H7 (cell line): Measurements from ENCODE around the gene CBX4. TPM values are rescaled to one million over a fixed set of nuclear protein-coding genes. Genes with fewer than 3 reads are reported as not detected.
A peak's percentile ranks its signal among the peaks of the same experiment; 100 is the strongest.

ENCODE experiments used
- DNase-seq: peaks from one replicate; pipeline ENCODE4 v3.0.0; 2012
- H3K27me3 ChIP-seq: 2 replicates; pipeline ENCODE4 v1.6.0; 2011; ENCODE audit warnings: mild to moderate bottlenecking, low read length; ENCODE audit not compliant: control insufficient read depth, insufficient read depth
- H3K36me3 ChIP-seq: replicated peaks from 2 replicates; pipeline ENCODE4 v1.5.1; 2011; ENCODE audit warnings: low read length; ENCODE audit not compliant: control insufficient read depth, insufficient read depth
- H3K4me3 ChIP-seq: 2 replicates; pipeline ENCODE4 v1.5.1; 2011; ENCODE audit warnings: low read depth, mild to moderate bottlenecking, control low read depth, low read length, moderate library complexity; ENCODE audit not compliant: insufficient read depth
- total RNA-seq: library from RNA; depleted of rRNA; stranded (reverse); fragments of >200 nt; shearing (Covaris generic); gene quantifications from 2 replicates; pipeline ENCODE4 v1.2.3, GENCODE V29; 2014

The CBX4 gene
- total RNA-seq, 1 experiment from 2014 or later: 6.4 TPM

DNA sequence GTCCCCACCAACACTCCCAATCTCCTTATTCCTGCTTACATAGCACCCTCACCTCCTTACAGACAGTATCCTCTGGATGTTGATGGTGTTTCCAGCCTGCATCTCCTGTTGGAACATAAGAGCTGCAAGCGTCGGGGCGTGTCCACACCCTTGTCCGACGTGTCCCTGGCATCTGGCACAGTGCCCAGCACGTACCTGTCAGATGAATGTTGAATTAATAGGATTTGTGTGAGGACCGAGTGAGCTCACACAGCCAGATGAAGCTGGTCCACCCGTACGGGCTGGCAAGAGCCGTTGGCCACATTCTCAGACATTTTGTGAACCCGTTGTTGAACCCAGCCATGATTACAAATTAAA lies 12.2 kb upstream of the CBX4 start:
- H3K4me3 ChIP-seq: no peak overlapping the region
- no peaks in the 10 kb centered on the region for H3K27me3 ChIP-seq
- H3K36me3 ChIP-seq: no peaks in the 10 kb centered on the region
- no peak for DNase-seq

DNA sequence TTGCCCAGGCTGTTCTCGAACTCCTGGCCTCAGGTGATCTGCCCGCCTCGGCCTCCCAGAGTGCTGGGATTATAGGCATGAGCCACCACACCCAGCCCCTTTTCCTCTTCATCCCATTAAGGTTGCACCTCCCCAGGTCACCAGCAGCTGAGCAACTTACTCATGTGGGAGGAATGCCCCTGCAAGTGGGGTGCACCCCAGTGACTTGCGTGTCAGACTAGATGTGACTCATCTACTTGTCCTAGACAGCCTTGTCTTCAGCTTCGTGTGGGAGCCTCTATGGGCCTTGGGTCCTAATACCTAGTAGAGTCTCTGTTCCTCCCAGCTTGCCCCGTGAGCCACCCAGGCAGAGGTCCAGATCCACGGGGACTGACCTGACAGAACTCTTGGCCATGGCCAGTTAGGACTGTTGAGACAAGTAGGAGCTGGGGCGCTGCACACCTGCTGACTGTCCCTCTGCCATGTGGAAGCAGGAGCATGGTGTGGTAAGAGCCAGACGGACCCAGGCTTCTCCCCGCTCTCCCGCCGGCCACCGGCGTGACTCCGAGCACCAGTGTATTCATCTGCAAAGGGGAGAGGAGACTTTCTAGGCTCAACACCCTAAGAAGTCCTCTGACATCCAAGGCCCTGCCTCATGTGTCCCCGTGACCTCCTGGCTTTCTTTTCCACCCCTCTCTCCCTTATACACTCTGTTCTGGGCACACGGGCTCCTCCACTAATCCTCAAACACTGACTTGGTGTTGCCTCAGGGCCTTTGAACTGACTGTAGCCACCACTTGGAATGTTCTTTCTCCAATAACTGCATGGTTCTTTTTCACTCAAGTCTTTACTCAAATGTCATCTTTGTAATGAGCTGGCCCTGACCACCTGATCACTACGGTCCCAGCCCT lies 11.6 kb upstream of the CBX4 start:
- no peak for DNase-seq
- no peak overlapping the region for H3K4me3 ChIP-seq
- peaks cover 4% of the 10 kb centered on the region for H3K27me3 ChIP-seq
- H3K36me3 ChIP-seq: no peaks in the 10 kb centered on the region

DNA sequence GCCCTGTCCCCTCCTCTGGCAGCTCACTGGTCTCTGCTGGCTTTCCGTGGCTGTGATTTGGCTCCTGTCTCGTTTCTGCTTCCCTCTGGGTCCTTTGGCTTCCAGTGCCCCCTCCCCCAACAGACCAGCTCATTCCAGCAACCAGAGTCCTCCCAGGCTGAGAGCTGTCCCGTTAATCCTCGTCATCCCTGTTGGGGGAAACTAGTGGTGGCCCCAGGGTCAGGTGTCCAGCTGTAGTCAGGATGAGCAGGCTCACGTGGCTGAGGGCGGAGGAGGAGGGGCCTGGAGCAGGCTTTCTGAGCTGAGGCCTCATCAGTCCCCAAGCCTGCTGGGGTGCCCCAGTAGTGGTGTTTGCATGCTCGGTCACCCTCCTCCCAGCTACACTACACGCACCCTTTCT lies 10.7 kb upstream of the CBX4 start:
- H3K4me3 ChIP-seq: no peak overlapping the region
- no peaks in the 10 kb centered on the region for H3K36me3 ChIP-seq
- peak; percentile 65 for DNase-seq
- H3K27me3 ChIP-seq: peaks cover 13% of the 10 kb centered on the region

DNA sequence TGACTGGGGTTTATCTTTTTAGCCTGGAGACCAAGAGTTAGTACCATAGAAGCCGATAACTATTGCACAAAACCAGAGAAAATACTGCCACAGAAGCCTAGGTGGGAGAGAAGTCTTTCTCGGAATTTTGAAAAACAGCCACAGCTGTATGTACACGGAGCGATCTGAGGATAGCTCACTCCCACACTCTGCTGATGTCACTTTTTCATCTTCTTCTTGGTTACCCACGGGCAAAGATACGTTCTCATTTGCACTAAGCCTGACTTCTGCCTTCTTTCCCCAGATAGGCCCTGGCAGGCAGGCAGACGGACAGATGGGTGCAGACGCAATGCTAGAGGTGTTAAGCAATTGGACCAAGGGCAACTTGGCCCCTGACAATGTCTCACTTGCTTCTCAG lies 9.1 kb upstream of the CBX4 start:
- H3K36me3 ChIP-seq: no peaks in the 10 kb centered on the region
- H3K27me3 ChIP-seq: peaks cover 27% of the 10 kb centered on the region
- no peak for DNase-seq
- no peak overlapping the region for H3K4me3 ChIP-seq

DNA sequence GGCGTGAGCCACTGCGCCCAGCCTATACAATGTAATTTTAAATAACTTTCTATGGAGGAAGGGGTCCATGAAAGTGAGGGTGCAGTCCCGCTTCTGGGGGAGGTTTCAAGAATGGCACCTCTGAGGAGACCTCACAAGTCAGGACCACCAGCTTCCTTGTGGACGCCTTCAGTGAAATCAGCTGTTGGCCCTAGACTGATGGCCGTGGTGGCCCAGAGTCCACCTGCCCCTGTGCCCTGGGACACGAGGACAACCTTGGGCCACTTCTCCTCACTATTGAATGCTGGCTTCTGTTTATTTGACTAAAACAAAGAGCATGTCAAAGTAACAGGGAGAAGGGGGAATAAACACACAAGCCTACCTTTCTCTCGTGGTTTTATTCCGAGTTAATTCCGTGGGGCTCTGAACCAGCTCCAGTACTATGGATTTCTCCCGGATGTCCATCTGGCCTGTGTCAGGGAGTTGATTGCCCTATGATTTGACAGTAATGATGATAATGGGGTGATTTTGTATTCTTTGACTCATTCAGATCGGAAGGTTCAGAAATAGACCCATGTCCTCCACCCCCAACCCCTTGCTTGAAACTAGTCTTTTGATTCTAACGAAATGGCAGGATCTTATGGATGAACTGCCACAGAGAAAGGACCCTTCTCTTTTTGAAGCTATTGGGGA lies 8.6 kb upstream of the CBX4 start:
- H3K27me3 ChIP-seq: peaks cover 32% of the 10 kb centered on the region
- no peak for DNase-seq
- no peak overlapping the region for H3K4me3 ChIP-seq
- no peaks in the 10 kb centered on the region for H3K36me3 ChIP-seq

DNA sequence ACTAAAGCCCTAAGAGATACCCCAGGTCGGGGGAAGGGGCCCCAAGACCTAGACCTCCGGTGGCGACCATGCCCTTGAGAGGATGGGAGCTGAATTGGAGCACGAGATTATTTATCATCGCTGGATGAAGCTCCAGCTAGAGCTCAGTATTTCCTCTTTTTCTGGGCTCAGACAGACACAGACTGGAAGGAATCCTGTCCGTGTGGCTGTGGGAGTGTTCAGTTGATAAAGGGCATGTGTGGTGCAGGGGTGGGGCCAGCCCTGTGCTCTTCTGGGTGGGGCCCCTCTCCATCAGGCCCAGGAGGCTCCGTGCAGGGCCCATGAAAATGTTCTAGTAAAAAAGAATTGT lies 6.3 kb upstream of the CBX4 start:
- no peak for DNase-seq
- no peak overlapping the region for H3K4me3 ChIP-seq
- H3K36me3 ChIP-seq: no peaks in the 10 kb centered on the region
- H3K27me3 ChIP-seq: peaks cover 55% of the 10 kb centered on the region

DNA sequence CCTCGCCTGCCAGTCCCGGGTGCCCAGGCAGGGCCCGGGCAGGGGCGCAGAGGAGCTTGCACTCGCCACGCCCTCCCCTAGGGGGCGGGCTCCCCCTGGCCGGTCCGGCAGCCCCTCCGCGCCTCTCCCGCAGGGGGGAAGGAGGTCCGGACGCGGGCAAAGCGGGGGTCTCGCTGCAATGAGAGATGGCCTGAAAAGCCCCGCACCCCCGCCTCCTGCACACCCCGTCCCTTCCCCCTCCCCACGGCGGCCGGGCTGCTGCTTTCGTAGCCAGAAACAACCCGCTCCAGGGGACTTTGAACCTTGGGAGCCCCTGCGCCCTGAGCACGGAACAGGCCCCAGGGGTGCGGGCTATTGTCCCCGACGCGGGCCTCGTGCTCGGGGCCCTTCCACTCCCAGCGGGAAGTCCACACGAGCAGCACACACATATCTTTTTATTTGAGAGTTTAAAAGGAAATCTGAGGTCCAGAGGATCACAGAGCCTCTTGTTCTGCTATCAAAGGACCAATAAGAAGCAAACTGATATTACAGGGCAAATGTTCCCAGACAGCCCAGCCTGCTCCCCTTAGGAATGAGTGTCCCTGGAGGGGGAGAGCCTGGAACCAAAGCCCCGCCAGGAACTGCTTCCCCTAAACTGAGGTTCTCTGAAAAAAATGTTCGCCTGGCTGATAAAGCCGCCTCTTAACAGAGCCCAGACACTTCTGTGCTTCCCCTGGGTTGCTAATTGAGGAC lies 5.8 kb upstream of the CBX4 start:
- peak; percentile 99 for DNase-seq
- Histone ChIP-seq H3K36me3 (no peaks in the 10 kb centered on the region), H3K27me3 (peaks cover 60% of the 10 kb centered on the region), H3K4me3 (peak overlapping the region; percentile 23)

DNA sequence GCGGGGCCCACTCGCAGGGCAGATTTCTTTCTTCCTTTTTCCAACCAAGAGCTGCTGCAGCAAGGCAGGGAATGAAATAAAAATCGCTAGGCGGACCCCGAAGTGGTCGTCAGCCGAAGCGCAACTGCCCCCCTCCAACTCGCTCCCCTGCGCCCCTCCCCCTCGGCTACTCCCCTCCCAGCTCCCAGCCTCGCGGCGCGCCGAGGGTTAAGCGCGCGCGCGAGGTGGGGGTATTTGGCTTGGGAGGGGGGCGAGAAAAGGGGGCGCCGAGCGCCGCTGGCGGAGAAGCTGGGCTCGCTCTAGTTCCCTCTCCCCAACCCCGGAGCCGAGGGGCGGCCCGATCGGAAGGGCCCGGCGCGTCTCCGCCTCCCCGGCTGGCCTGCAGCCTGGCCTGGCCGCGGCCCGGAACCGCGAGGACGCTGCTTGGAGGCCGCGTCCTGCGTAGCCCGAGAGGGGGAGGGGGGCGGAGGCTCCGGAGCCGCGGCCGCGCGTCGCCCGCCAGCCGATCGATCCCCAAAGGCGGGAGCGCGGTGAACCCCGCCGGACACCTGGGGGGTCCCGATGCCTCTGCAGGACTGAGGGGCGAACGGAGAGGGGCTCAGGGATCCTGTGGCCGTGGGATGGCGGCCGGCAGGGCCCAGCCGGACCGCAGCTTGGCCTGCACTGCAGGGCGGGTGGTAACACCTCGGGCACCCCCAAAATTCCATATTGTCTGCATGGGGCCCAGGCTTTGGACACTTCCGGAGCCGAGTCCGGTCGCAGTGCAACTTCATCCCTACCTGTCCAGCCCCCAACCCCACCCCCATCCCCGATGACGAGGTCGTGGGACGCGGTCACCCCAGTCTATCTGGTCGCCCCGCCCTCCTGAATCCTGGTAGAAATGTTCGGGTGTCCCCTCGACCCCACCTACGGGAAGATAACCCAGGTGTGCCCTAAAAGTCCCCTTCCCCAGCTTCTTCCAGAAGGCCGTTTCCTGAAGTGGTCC lies 4.9 kb upstream of the CBX4 start:
- Histone ChIP-seq H3K27me3 (peaks cover 66% of the 10 kb centered on the region), H3K4me3 (peak overlapping the region; percentile 48), H3K36me3 (no peaks in the 10 kb centered on the region)
- peak; percentile 92 for DNase-seq

DNA sequence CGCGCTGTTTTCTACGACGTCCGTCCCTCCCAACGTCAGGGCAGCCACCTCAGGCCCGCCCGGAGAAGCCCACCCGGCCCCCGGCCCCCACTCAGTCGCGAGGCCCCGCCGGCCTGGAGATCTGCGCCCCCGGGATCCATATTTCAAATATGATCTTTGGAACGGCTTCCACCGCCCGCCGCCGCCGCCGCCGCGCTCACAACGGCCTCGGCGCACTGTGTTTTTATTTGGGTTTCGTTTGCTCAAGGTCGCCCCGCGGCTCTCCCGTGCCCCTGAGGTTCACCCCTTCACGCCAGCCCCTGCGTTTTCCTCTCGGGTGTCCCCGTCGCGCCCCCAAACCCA lies 4.2 kb upstream of the CBX4 start:
- Histone ChIP-seq H3K36me3 (no peaks in the 10 kb centered on the region), H3K4me3 (peak overlapping the region; percentile 48), H3K27me3 (peaks cover 66% of the 10 kb centered on the region)
- no peak for DNase-seq

DNA sequence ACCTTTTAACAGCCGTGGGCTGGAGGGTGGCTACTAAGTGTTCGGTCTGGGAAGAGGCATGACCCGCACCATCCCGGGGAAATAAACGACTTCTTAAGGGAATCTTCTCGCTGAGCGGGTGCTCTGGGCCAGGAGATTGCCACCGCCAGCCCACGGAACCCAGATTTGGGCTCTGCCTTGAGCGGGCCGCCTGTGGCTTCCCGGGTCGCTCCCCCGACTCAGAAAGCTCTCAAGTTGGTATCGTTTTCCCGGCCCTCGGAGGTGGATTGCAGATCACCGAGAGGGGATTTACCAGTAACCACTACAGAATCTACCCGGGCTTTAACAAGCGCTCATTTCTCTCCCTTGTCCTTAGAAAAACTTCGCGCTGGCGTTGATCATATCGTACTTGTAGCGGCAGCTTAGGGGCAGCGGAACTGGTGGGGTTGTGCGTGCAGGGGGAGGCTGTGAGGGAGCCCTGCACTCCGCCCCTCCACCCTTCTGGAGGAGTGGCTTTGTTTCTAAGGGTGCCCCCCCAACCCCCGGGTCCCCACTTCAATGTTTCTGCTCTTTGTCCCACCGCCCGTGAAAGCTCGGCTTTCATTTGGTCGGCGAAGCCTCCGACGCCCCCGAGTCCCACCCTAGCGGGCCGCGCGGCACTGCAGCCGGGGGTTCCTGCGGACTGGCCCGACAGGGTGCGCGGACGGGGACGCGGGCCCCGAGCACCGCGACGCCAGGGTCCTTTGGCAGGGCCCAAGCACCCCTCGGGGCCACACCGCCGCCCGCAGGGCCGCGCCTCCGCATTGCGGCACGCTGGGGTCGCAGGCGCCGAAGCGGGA lies 3.6 kb upstream of the CBX4 start:
- peak overlapping the region; percentile 48; the same call in 1 of the 2 replicates for H3K4me3 ChIP-seq

DNA sequence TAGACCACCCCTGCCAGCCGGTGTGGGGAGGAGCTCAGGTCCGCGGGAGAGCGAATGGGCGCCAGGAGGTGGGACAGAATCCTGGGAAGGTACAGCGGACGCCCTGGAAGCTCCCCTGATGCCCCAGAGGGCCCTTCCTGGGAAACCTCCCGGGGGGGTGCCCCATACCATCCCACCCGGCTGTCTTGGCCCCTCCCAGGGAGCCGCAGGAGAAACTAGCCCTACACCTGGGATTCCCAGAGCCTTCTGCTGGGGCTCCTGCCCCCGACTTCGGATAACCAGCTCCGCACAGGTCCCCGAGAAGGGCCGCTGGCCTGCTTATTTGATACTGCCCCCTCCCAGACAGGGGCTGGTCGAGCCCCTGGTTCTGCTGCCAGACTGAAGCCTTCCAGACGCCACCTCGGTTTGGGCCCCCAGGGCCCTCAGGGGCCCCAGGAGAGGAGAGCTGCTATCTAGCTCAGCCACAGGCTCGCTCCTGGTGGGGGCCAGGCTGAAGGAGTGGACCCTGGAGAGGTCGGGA lies 3.0 kb upstream of the CBX4 start:
- Histone ChIP-seq H3K36me3 (no peaks in the 10 kb centered on the region), H3K4me3 (no peak overlapping the region), H3K27me3 (peaks cover 77% of the 10 kb centered on the region)
- DNase-seq: peak; percentile 86

More for the DNA sequence above, 3.6 kb upstream of the CBX4 start:
- peak; percentile 84 for DNase-seq
- peaks cover 71% of the 10 kb centered on the region for H3K27me3 ChIP-seq
- H3K36me3 ChIP-seq: no peaks in the 10 kb centered on the region

DNA sequence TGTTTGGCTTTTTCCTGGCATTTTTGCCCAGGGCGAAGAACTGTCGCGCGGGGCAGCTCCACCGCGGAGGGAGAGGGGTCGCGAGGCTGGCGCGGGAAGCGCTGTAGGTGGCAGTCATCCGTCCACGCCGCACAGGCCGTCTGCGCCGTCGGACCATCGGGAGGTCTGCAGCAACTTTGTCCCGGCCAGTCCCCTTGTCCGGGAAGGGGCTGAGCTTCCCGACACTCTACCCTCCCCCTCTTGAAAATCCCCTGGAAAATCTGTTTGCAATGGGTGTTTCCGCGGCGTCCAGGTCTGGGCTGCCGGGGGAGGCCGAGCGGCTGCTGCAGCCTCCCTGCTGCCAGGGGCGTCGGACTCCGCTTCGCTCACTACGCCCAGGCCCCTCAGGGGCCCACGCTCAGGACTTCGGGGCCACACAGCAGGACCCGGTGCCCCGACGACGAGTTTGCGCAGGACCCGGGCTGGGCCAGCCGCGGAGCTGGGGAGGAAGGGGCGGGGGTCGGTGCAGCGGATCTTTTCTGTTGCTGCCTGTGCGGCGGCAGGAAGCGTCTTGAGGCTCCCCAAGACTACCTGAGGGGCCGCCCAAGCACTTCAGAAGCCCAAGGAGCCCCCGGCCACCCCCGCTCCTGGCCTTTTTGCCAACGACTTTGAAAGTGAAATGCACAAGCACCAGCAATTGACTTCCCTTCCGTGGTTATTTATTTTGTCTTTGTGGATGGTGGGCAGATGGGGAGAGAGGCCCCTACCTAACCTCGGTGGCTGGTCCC lies 2.3 kb upstream of the CBX4 start:
- peak overlapping the region; percentile 5; the same call in 1 of the 2 replicates for H3K4me3 ChIP-seq
- peaks cover 84% of the 10 kb centered on the region for H3K27me3 ChIP-seq

DNA sequence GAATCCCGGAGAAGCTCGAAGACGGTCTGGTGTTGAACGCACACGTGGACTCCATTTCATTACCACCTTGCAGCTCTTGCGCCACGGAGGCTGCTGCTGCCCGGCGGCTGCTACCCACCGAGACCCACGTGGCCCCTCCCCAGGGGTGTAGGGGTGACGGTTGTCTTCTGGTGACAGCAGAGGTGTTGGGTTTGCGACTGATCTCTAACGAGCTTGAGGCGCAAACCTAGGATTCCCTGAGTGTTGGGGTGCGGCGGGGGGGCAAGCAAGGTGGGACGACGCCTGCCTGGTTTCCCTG lies 1.7 kb upstream of the CBX4 start:
- peaks cover 84% of the 10 kb centered on the region for H3K27me3 ChIP-seq
- H3K36me3 ChIP-seq: no peaks in the 10 kb centered on the region
- DNase-seq: no peak
- no peak overlapping the region for H3K4me3 ChIP-seq

More for the DNA sequence above, 2.3 kb upstream of the CBX4 start:
- no peaks in the 10 kb centered on the region for H3K36me3 ChIP-seq
- peak; percentile 82 for DNase-seq
